Fibroblast of lung (primary cell): Measurements from ENCODE around the gene SMCHD1. TPM values are rescaled to one million over a fixed set of nuclear protein-coding genes. Genes with fewer than 3 reads are reported as not detected.

Experiments
- DNase-seq, 2 donors: peaks; one replicate each; pipeline versions ENCODE4 v3.0.0 to v3.0.0-alpha.2; 2010; ENCODE audit warnings: low read depth in 2 of 2
- H2AFZ ChIP-seq: 2 replicates; pipeline ENCODE4 v1.5.1; 2012; ENCODE audit warnings: low read length, control low read depth, inconsistent platforms
- H3K27ac ChIP-seq: 2 replicates; pipeline ENCODE4 v1.5.1; 2011; ENCODE audit warnings: low read length, control low read depth; ENCODE audit not compliant: insufficient read depth
- H3K27me3 ChIP-seq: 2 replicates; pipeline ENCODE4 v1.5.1; 2011; ENCODE audit warnings: mild to moderate bottlenecking, low read length; ENCODE audit not compliant: control insufficient read depth, insufficient read depth
- H3K36me3 ChIP-seq: 2 replicates; pipeline ENCODE4 v1.5.1; 2011; ENCODE audit warnings: low read length; ENCODE audit not compliant: control insufficient read depth, insufficient read depth
- H3K4me1 ChIP-seq: 2 replicates; pipeline ENCODE4 v1.5.1; 2011; ENCODE audit warnings: low read length; ENCODE audit not compliant: control insufficient read depth, insufficient read depth; ENCODE audit errors: extremely low read depth
- H3K4me2 ChIP-seq: 2 replicates; pipeline ENCODE4 v1.5.1; 2011; ENCODE audit warnings: low read length, control low read depth; ENCODE audit not compliant: insufficient read depth; ENCODE audit errors: extremely low read depth
- H3K4me3 ChIP-seq, 4 experiments: fragments of 200-600 bp in 1 of 4; sonication (generic) in 1 of 4; replicated peaks in 1 of 4; 2 replicates each; pipeline ENCODE4 v1.5.1; 2011 to 2016; ENCODE audit warnings: low read length in 4 of 4, low read depth in 3 of 4, mild to moderate bottlenecking in 3 of 4, control low read depth in 2 of 4, inconsistent platforms in 1 of 4, mixed read lengths in 1 of 4; ENCODE audit not compliant: insufficient read depth in 1 of 4; ENCODE audit errors: control extremely low read depth in 1 of 4
- H3K79me2 ChIP-seq: 2 replicates; pipeline ENCODE4 v1.5.1; 2012; ENCODE audit warnings: mild to moderate bottlenecking, low read length, inconsistent platforms; ENCODE audit not compliant: control insufficient read depth, insufficient read depth
- H3K9ac ChIP-seq: 2 replicates; pipeline ENCODE4 v1.5.1; 2011; ENCODE audit warnings: mild to moderate bottlenecking, low read length, control low read depth; ENCODE audit not compliant: insufficient read depth
- H3K9me3 ChIP-seq: 2 replicates; pipeline ENCODE4 v1.5.1; 2012; ENCODE audit warnings: low read depth, low read length; ENCODE audit not compliant: control insufficient read depth, insufficient read depth
- H4K20me1 ChIP-seq: 2 replicates; pipeline ENCODE4 v1.5.1; 2011; ENCODE audit warnings: low read length; ENCODE audit not compliant: control insufficient read depth, insufficient read depth; ENCODE audit errors: extremely low read depth
- EZH2 ChIP-seq: IDR thresholded peaks from 2 replicates; pipeline ENCODE4 v1.5.1; 2012; ENCODE audit warnings: low read length, control low read depth, mild to moderate bottlenecking; ENCODE audit errors: missing control alignments
- polyA plus RNA-seq, 2 donors: library from polyadenylated mRNA; depleted of rRNA in 1 of 2; stranded (reverse) in 1 of 2; unstranded in 1 of 2; fragments of >200 nt; gene quantifications; 2 replicates each; pipeline ENCODE4 v1.2.1, GENCODE V29; 2011 to 2012; ENCODE audit warnings: missing spikeins in 1 of 2
- total RNA-seq: library from RNA; depleted of rRNA; stranded (reverse); fragments of >200 nt; gene quantifications from 2 replicates; pipeline ENCODE4 v1.2.1, GENCODE V29; 2014
- TF ChIP-seq, protein P1 (sequence below), 2 donors: IDR thresholded peaks in 1 of 2; conservative IDR thresholded peaks in 1 of 2; 1 replicate in 1 of 2; 2 replicates in 1 of 2; pipeline ENCODE4 v1.5.1; 2011 to 2012; ENCODE audit warnings: low read length in 2 of 2, control low read depth in 1 of 2, inconsistent platforms in 1 of 2, low read depth in 1 of 2, mild to moderate bottlenecking in 1 of 2

Gene SMCHD1
- total and polyA plus RNA-seq, 2 donors (not counting 1 experiment from before 2014, with no cell fraction given), result 19.6 to 96.1 TPM

DNA sequence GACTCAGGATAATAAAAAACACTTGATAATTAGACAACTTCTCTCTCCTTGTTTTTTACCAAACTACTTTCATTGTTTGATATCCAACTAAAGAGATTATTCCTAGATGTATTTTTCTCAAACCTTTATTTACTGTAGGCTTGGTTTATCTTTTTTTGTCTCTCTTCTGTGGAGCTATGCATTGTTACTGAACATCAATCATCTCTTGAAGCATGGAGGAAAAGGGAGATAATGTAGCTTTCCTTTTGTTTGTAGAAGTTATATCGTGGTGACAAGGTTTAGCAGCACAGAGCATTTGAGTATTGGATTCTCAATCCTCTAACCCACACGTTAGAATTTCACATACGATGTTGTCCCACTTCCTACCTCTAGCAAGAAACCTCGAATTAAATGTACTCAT lies 41.7 kb downstream of the SMCHD1 start:
- no peaks in the 10 kb centered on the region for H3K9me3 ChIP-seq
- TF ChIP-seq EZH2, result no peak
- TF ChIP-seq, protein P1, sequence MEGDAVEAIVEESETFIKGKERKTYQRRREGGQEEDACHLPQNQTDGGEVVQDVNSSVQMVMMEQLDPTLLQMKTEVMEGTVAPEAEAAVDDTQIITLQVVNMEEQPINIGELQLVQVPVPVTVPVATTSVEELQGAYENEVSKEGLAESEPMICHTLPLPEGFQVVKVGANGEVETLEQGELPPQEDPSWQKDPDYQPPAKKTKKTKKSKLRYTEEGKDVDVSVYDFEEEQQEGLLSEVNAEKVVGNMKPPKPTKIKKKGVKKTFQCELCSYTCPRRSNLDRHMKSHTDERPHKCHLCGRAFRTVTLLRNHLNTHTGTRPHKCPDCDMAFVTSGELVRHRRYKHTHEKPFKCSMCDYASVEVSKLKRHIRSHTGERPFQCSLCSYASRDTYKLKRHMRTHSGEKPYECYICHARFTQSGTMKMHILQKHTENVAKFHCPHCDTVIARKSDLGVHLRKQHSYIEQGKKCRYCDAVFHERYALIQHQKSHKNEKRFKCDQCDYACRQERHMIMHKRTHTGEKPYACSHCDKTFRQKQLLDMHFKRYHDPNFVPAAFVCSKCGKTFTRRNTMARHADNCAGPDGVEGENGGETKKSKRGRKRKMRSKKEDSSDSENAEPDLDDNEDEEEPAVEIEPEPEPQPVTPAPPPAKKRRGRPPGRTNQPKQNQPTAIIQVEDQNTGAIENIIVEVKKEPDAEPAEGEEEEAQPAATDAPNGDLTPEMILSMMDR (conservative IDR thresholded peaks at IDR 0.05 in 1 of 2, IDR thresholded peaks at IDR 0.05 in 1 of 2; ENCODE audit: low read depth in 1 of 2, low read length in 2 of 2), result no peak
- H3K4me3 ChIP-seq, result no peak overlapping the region
- H3K4me1 ChIP-seq, result no peaks in the 10 kb centered on the region
- H3K4me2 ChIP-seq, result no peak overlapping the region
- no peak for DNase-seq
- H3K27ac ChIP-seq, result no peak overlapping the region
- no peak overlapping the region for H2AFZ ChIP-seq
- peaks cover 5% of the 10 kb centered on the region for H3K36me3 ChIP-seq
- no peaks in the 10 kb centered on the region for H3K27me3 ChIP-seq
- no peaks in the 10 kb centered on the region for H4K20me1 ChIP-seq
- H3K9ac ChIP-seq, result no peak overlapping the region
- no peaks in the 10 kb centered on the region for H3K79me2 ChIP-seq

DNA sequence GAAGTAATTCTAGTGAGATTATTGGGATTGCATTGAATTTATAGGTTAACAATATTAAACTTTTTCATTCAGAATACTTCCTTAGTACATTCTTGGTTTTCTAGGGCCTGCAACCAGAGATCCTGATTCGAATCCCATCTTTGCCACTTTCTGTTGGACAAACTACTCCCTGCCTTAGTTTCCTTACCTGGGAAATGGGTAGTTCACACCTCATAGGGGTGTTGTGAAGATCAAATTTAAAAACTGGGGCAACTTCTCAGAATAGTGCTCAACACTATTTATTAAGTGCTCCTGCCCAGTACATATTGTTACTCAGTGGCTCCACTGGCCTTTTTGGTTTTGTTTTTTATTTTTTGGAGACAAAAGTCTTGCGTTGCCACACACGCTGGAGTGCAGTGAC lies 43.5 kb downstream of the SMCHD1 start:
- TF ChIP-seq, protein P1 (conservative IDR thresholded peaks at IDR 0.05 in 1 of 2, IDR thresholded peaks at IDR 0.05 in 1 of 2; ENCODE audit: low read depth in 1 of 2, low read length in 2 of 2), result no peak
- no peak for TF ChIP-seq EZH2

DNA sequence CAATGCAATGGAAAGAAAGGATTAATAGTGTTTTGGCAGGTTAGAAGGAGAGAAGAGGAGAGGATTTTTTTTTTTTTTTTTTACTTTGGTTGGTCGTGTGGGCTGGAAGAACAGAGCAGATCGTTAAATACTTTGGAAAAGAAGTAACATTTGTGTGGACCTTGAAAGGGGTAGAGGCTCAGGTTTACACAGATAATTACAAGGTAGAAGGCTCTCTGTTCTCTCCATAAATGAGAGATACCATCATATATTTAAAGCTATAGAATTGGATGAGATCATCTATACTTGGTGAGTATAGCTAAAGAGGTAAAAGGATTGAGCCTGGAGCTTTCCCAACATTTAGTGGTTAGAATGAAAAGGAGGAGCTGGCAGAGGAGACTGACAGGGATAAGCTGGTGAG lies 49.0 kb downstream of the SMCHD1 start:
- Histone ChIP-seq H3K27me3 (no peaks in the 10 kb centered on the region), H3K4me2 (no peak overlapping the region), H3K9ac (no peak overlapping the region), H3K4me3 (no peak overlapping the region), H3K9me3 (no peaks in the 10 kb centered on the region), H3K27ac (no peak overlapping the region), H4K20me1 (no peaks in the 10 kb centered on the region), H2AFZ (no peak overlapping the region), H3K36me3 (peaks cover 6% of the 10 kb centered on the region), H3K4me1 (no peaks in the 10 kb centered on the region), H3K79me2 (no peaks in the 10 kb centered on the region)
- no peak for TF ChIP-seq EZH2
- TF ChIP-seq, protein P1 (conservative IDR thresholded peaks at IDR 0.05 in 1 of 2, IDR thresholded peaks at IDR 0.05 in 1 of 2; ENCODE audit: low read depth in 1 of 2, low read length in 2 of 2), result no peak
- DNase-seq, result no peak

More for the DNA sequence above, 43.5 kb downstream of the SMCHD1 start:
- Histone ChIP-seq H3K9me3 (no peaks in the 10 kb centered on the region), H4K20me1 (no peaks in the 10 kb centered on the region), H3K27me3 (no peaks in the 10 kb centered on the region), H3K36me3 (peaks cover 7% of the 10 kb centered on the region), H2AFZ (no peak overlapping the region), H3K4me3 (no peak overlapping the region), H3K79me2 (no peaks in the 10 kb centered on the region), H3K4me2 (no peak overlapping the region), H3K4me1 (no peaks in the 10 kb centered on the region), H3K9ac (no peak overlapping the region), H3K27ac (no peak overlapping the region)
- no peak for DNase-seq
